GM12878 (cell line): ENCODE data around the gene AGPAT4.

Experiments used
- CEBPB ChIP-seq, 2 experiments: fragments of 150-350 bp in 1 of 2; IDR thresholded peaks; 2 replicates each; pipeline ENCODE4 v1.6.1; 2012 to 2014; ENCODE audit warnings: low read depth in 2 of 2, low read length in 2 of 2, borderline replicate concordance in 1 of 2, inconsistent platforms in 1 of 2
- CHD2 ChIP-seq: IDR thresholded peaks from 2 replicates; pipeline ENCODE4 v1.6.1; 2011; ENCODE audit warnings: low read depth, low read length, improper control_type of control experiment, borderline replicate concordance
- CTCF ChIP-seq, 3 experiments: IDR thresholded peaks in 2 of 3; conservative IDR thresholded peaks in 1 of 3; 2 replicates each; pipeline ENCODE4 v1.5.1; 2011; ENCODE audit warnings: low read depth in 3 of 3, low read length in 3 of 3, mild to moderate bottlenecking in 3 of 3, control low read depth in 2 of 3, moderate library complexity in 2 of 3, inconsistent platforms in 1 of 3, mixed read lengths in 1 of 3; ENCODE audit not compliant: control insufficient read depth in 2 of 3, insufficient read depth in 1 of 3; ENCODE audit errors: extremely low read depth in 1 of 3
- ELK1 ChIP-seq: IDR thresholded peaks from 2 replicates; pipeline ENCODE4 v1.6.1; 2012; ENCODE audit warnings: low read depth, low read length, improper control_type of control experiment
- EZH2 ChIP-seq: IDR thresholded peaks from 2 replicates; pipeline ENCODE4 v1.6.1; 2012; ENCODE audit warnings: low read depth, mild to moderate bottlenecking, control low read depth, inconsistent platforms, low read length, borderline replicate concordance; ENCODE audit not compliant: control insufficient read depth
- POLR2AphosphoS2 ChIP-seq: IDR thresholded peaks from 2 replicates; pipeline ENCODE4 v1.6.1; 2011; ENCODE audit warnings: low read depth, mild to moderate bottlenecking, low read length, improper control_type of control experiment, moderate library complexity
- RCOR1 ChIP-seq: conservative IDR thresholded peaks from 2 replicates; pipeline ENCODE4 v1.6.1; 2012; ENCODE audit warnings: low read depth, low read length, improper control_type of control experiment
- REST ChIP-seq: IDR thresholded peaks from 2 replicates; pipeline ENCODE4 v1.6.1; 2012; ENCODE audit warnings: mild to moderate bottlenecking, low read depth, low read length
- SP1 ChIP-seq: IDR thresholded peaks from one replicate; pipeline ENCODE4 v1.6.1; 2011; ENCODE audit warnings: low read depth, low read length

- TF ChIP-seq RCOR1: no peak
- TF ChIP-seq ELK1: no peak
- no peak for TF ChIP-seq EZH2
- TF ChIP-seq CEBPB (IDR thresholded peaks at IDR 0.05; ENCODE audit: borderline replicate concordance in 1 of 2, low read depth in 2 of 2, low read length in 2 of 2): no peak
- TF ChIP-seq CTCF (IDR thresholded peaks at IDR 0.05 in 2 of 3, conservative IDR thresholded peaks at IDR 0.05 in 1 of 3; ENCODE audit: control insufficient read depth in 2 of 3, extremely low read depth in 1 of 3, insufficient read depth in 1 of 3, low read depth in 3 of 3, low read length in 3 of 3): no peak
- no peak for TF ChIP-seq REST
- TF ChIP-seq SP1: no peak
- TF ChIP-seq POLR2AphosphoS2: no peak
- TF ChIP-seq CHD2: no peak
Observed at GRCh38 chr6:161132384-161132783, 141.5 kb downstream of the AGPAT4 start.
